Neural crest cell (in vitro differentiated cells): Measurements from ENCODE around the gene OS9. TPM values are rescaled to one million over a fixed set of nuclear protein-coding genes. Genes with fewer than 3 reads are reported as not detected.

Experiments used
- DNase-seq: peaks from one replicate; pipeline ENCODE4 v3.0.0; 2021; ENCODE audit warnings: low read depth, mixed read lengths, low spot score
- H3K27ac Mint-ChIP-seq: one replicate; pipeline ENCODE4 v1.8.0; 2021; ENCODE audit warnings: mild to moderate bottlenecking, mixed read lengths; ENCODE audit not compliant: unreplicated experiment
- H3K27me3 Mint-ChIP-seq: 2 replicates; pipeline ENCODE4 v1.8.0; 2021; ENCODE audit warnings: low read depth, mild to moderate bottlenecking, mixed read lengths
- H3K36me3 Mint-ChIP-seq: 2 replicates; pipeline ENCODE4 v1.8.0; 2021; ENCODE audit warnings: low read depth, mild to moderate bottlenecking, mixed read lengths
- H3K4me1 Mint-ChIP-seq: 2 replicates; pipeline ENCODE4 v1.8.0; 2021; ENCODE audit warnings: mixed read lengths
- H3K4me3 Mint-ChIP-seq: one replicate; pipeline ENCODE4 v1.8.0; 2021; ENCODE audit warnings: mild to moderate bottlenecking, mixed read lengths
- H3K9me3 Mint-ChIP-seq: 2 replicates; pipeline ENCODE4 v1.8.0; 2021; ENCODE audit warnings: mixed read lengths
- CTCF ChIP-seq: fragments of 200-600 bp; sonication (generic); conservative IDR thresholded peaks from 2 replicates; pipeline ENCODE4 v1.5.0; 2021; ENCODE audit warnings: antibody characterized with exemption, mild to moderate bottlenecking
- total RNA-seq: library from RNA; stranded (reverse); gene quantifications from 2 replicates; pipeline ENCODE4 v1.2.1, GENCODE V29; 2021

Gene OS9
- total RNA-seq, 1 donor from 2014 or later, result 135 TPM

- H3K27me3 Mint-ChIP-seq, result no peaks in the 10 kb centered on the region
- no peak overlapping the region for H3K4me3 Mint-ChIP-seq
- H3K36me3 Mint-ChIP-seq, result peaks cover 26% of the 10 kb centered on the region
- TF ChIP-seq CTCF, result no peak
- no peak for DNase-seq
- no peak overlapping the region for H3K27ac Mint-ChIP-seq
- H3K4me1 Mint-ChIP-seq, result no peaks in the 10 kb centered on the region
- no peaks in the 10 kb centered on the region for H3K9me3 Mint-ChIP-seq
These were observed 21.9 kb downstream of the OS9 start for GRCh38 chr12:57715786-57716185.

DNA sequence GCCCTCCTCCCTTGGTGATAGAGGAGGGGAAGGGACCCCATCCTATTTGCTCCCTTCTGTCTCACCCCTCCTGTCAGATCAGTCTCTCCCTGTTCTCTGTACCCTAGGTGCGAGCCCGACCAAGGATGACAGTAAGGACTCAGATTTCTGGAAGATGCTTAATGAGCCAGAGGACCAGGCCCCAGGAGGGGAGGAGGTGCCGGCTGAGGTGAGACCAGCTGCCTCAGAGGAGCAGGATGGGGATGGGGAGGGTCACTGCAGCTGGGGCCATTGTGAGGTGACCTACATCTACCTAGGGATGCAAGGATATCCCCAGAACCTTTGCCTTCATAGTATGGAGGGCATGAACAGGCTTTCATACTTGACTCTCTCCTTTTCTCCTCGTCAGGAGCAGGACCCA lies 22.4 kb downstream of the OS9 start:
- Mint-ChIP-seq H3K27me3 (no peaks in the 10 kb centered on the region), H3K4me3 (no peak overlapping the region), H3K27ac (no peak overlapping the region), H3K4me1 (no peaks in the 10 kb centered on the region), H3K9me3 (no peaks in the 10 kb centered on the region), H3K36me3 (peaks cover 26% of the 10 kb centered on the region)
- no peak for TF ChIP-seq CTCF
- DNase-seq, result no peak

DNA sequence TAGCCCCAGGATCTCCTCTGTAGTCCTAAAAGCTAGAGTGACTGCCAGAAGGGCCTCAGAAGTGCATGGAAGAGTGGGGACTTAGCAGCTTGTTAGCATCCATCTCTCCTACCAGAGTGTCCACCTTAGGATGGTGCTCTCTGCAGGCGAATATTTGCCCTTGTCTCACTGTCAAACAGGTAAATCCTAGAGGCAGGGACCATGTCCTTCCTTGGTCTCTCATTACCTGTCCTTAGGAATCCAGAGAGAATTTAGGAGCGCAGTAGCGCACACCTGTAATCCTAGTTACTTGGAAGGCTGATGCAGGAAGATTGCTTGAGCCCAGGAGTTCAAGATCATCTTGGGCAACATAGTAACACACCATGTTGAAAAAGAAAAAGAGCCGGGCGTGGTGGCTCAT lies 23.2 kb downstream of the OS9 start:
- Mint-ChIP-seq H3K27ac (no peak overlapping the region), H3K36me3 (peaks cover 22% of the 10 kb centered on the region)

DNA sequence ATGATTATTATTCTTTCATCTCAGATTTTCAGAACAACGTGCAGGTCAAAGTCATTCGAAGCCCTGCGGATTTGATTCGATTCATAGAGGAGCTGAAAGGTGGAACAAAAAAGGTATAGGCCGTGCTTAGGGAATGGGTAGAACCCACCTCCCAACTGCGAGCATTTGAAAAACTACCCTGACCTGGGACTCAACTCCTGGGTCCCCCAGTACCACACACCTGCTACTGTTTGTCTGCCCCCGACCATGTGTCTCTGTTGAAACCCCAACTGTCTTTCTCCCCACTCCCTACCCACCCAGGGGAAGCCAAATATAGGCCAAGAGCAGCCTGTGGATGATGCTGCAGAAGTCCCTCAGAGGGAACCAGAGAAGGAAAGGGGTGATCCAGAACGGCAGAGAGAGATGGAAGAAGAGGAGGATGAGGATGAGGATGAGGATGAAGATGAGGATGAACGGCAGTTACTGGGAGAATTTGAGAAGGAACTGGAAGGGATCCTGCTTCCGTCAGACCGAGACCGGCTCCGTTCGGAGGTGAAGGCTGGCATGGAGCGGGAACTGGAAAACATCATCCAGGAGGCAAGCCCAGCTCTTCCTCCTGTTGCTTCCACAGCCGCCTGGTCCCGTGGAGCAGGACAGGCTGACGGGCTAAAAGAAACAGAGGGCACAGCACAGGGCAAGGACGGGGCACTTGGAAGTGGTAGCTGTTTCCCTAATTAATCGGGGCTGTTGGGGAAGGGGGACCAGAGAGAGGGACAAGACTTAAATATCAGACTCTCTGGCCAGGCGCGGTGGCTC lies 24.1 kb downstream of the OS9 start:
- TF ChIP-seq CTCF, result no peak
- no peak for DNase-seq
- Mint-ChIP-seq H3K27ac (no peak overlapping the region), H3K4me3 (no peak overlapping the region), H3K4me1 (no peaks in the 10 kb centered on the region), H3K27me3 (peaks cover 4% of the 10 kb centered on the region), H3K9me3 (no peaks in the 10 kb centered on the region), H3K36me3 (peaks cover 15% of the 10 kb centered on the region)

More for the DNA sequence above, 23.2 kb downstream of the OS9 start:
- Mint-ChIP-seq H3K9me3 (no peaks in the 10 kb centered on the region), H3K27me3 (no peaks in the 10 kb centered on the region), H3K4me3 (no peak overlapping the region), H3K4me1 (no peaks in the 10 kb centered on the region)
- no peak for TF ChIP-seq CTCF
- DNase-seq, result no peak

- DNase-seq, result no peak
- no peak overlapping the region for H3K4me3 Mint-ChIP-seq
- no peaks in the 10 kb centered on the region for H3K4me1 Mint-ChIP-seq
- peaks cover 13% of the 10 kb centered on the region for H3K27me3 Mint-ChIP-seq
- H3K27ac Mint-ChIP-seq, result no peak overlapping the region
- no peaks in the 10 kb centered on the region for H3K9me3 Mint-ChIP-seq
- TF ChIP-seq CTCF, result no peak
- H3K36me3 Mint-ChIP-seq, result peaks cover 15% of the 10 kb centered on the region
These were observed 25.0 kb downstream of the OS9 start for GRCh38 chr12:57718641-57719528.
